Skeletal muscle tissue (tissue), 4 donors: ENCODE measurements around the gene LRBA. TPM values are rescaled to one million over a fixed set of nuclear protein-coding genes. Genes with fewer than 3 reads are reported as not detected.

Experiments used
- H3K27ac ChIP-seq: one replicate; pipeline ENCODE4 v1.7.0; 2013; ENCODE audit warnings: mild to moderate bottlenecking, low read depth, low read length, inconsistent platforms
- H3K27me3 ChIP-seq, 3 donors: one replicate each; pipeline ENCODE4 v1.7.0; 2013; ENCODE audit warnings: low read length in 3 of 3; ENCODE audit not compliant: control insufficient read depth in 3 of 3, insufficient read depth in 3 of 3
- H3K36me3 ChIP-seq, 3 donors: one replicate each; pipeline ENCODE4 v1.7.0; 2013; ENCODE audit warnings: low read length in 3 of 3; ENCODE audit not compliant: control insufficient read depth in 3 of 3, insufficient read depth in 3 of 3
- H3K4me1 ChIP-seq, 3 donors: one replicate each; pipeline ENCODE4 v1.7.0; 2013; ENCODE audit warnings: low read length in 3 of 3, mild to moderate bottlenecking in 3 of 3; ENCODE audit not compliant: control insufficient read depth in 3 of 3, insufficient read depth in 3 of 3
- H3K4me3 ChIP-seq, 3 donors: one replicate each; pipeline ENCODE4 v1.7.0; 2013; ENCODE audit warnings: low read length in 3 of 3
- H3K9ac ChIP-seq, 3 donors: one replicate each; pipeline ENCODE4 v1.7.0; 2013; ENCODE audit warnings: low read length in 3 of 3, mild to moderate bottlenecking in 3 of 3, moderate library complexity in 2 of 3, low read depth in 1 of 3
- H3K9me3 ChIP-seq, 3 donors: one replicate each; pipeline ENCODE4 v1.7.0; 2013; ENCODE audit warnings: low read length in 3 of 3; ENCODE audit not compliant: control insufficient read depth in 3 of 3
- total RNA-seq: library from RNA; depleted of rRNA; stranded (reverse); fragments of >200 nt; gene quantifications from one replicate; pipeline ENCODE4 v1.2.3, GENCODE V29; 2014
- donor health status: Osteomylitis.

LRBA gene
- total RNA-seq, 1 donor from 2014 or later, result 58.5 TPM

GRCh38 chr4:150578745-150579501 lies 436.2 kb downstream of the LRBA start:
- H3K9ac ChIP-seq, result no peak overlapping the region
- no peak overlapping the region for H3K27ac ChIP-seq
- H3K4me3 ChIP-seq, result peak overlapping the region in 2 of 3 donors; percentile 44 to 49
- H3K4me1 ChIP-seq, result no peaks in the 10 kb centered on the region
- peaks cover 0 to 5% (median 3%) of the 10 kb centered on the region in 3 donors for H3K9me3 ChIP-seq
- peaks cover 0 to 2% (median 0%) of the 10 kb centered on the region in 3 donors for H3K27me3 ChIP-seq
- peaks cover 3 to 5% (median 4%) of the 10 kb centered on the region in 3 donors for H3K36me3 ChIP-seq

- Histone ChIP-seq H3K9ac (no peak overlapping the region), H3K27me3 (no peaks in the 10 kb centered on the region), H3K27ac (no peak overlapping the region), H3K4me3 (no peak overlapping the region), H3K36me3 (no peaks in the 10 kb centered on the region), H3K4me1 (no peaks in the 10 kb centered on the region), H3K9me3 (no peaks in the 10 kb centered on the region)
Observed at GRCh38 chr4:150577796-150578195, 437.3 kb downstream of the LRBA start.

- no peak overlapping the region for H3K9ac ChIP-seq
- H3K27ac ChIP-seq, result no peak overlapping the region
- H3K36me3 ChIP-seq, result no peaks in the 10 kb centered on the region
- H3K27me3 ChIP-seq, result no peaks in the 10 kb centered on the region
- H3K9me3 ChIP-seq, result no peaks in the 10 kb centered on the region
- no peak overlapping the region for H3K4me3 ChIP-seq
- H3K4me1 ChIP-seq, result no peaks in the 10 kb centered on the region
Observed at GRCh38 chr4:150574678-150575077, 440.4 kb downstream of the LRBA start.

DNA sequence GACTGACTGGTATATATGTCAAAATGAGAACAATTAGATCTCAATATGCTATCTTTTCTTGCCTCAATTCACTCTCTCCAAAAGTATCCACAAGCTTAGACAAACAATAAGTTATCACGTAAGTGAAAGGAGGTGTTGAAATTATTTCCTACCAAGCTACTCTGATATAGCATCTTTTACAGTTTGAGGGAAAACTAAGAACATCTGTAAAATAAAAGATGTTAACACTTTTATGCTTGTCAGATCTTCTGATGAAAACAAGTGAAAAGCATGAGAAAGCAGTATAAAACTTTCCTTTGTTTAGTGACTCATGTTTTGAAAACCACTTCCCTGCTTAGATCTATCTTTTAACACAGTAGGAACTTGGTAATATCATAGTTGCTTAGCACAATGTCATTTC lies 441.6 kb downstream of the LRBA start:
- Histone ChIP-seq H3K27ac (no peak overlapping the region), H3K9me3 (no peaks in the 10 kb centered on the region), H3K9ac (no peak overlapping the region)

GRCh38 chr4:150572704-150573504 lies 442.2 kb downstream of the LRBA start:
- no peaks in the 10 kb centered on the region for H3K36me3 ChIP-seq
- H3K27me3 ChIP-seq, result no peaks in the 10 kb centered on the region
- no peak overlapping the region for H3K9ac ChIP-seq
- no peaks in the 10 kb centered on the region for H3K4me1 ChIP-seq
- no peak overlapping the region for H3K27ac ChIP-seq
- no peaks in the 10 kb centered on the region for H3K9me3 ChIP-seq
- H3K4me3 ChIP-seq, result no peak overlapping the region

More for the DNA sequence above, 441.6 kb downstream of the LRBA start:
- Histone ChIP-seq H3K4me1 (no peaks in the 10 kb centered on the region), H3K27me3 (no peaks in the 10 kb centered on the region), H3K36me3 (no peaks in the 10 kb centered on the region), H3K4me3 (no peak overlapping the region)

- H3K27ac ChIP-seq, result no peak overlapping the region
- H3K4me3 ChIP-seq, result no peak overlapping the region
- H3K36me3 ChIP-seq, result no peaks in the 10 kb centered on the region
- H3K9me3 ChIP-seq, result no peaks in the 10 kb centered on the region
- H3K4me1 ChIP-seq, result no peaks in the 10 kb centered on the region
- H3K9ac ChIP-seq, result no peak overlapping the region
- no peaks in the 10 kb centered on the region for H3K27me3 ChIP-seq
Observed at GRCh38 chr4:150570862-150571261, 444.2 kb downstream of the LRBA start.

DNA sequence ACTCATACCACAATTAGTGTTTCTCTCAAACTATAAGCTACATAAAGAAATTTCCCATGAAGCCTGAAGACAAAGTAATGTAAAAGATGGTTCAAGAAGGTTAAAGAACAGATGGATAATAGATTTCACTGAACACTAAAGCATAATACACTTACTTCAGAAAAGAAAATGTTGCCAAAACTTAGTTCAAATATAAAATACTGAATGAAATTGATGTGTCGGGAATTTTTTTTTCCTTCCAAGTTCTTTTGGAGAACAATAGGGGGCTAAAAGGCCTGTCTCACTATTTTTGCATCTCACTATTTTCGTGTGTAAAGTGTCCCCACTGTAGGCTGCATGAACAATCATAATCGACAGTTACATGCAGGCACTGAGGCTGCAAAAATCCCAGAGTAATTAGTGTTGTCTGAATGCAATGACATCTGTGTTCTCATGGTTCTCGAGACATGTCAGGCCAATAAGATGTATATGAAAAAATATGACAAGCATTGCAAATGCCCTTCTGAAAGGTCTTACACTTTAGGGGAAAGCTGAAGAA lies 445.0 kb downstream of the LRBA start:
- Histone ChIP-seq H3K27ac (no peak overlapping the region), H3K9ac (no peak overlapping the region), H3K4me3 (no peak overlapping the region), H3K36me3 (peaks cover 0 to under 1% (median 0%) of the 10 kb centered on the region in 3 donors), H3K27me3 (no peaks in the 10 kb centered on the region), H3K9me3 (peaks cover 0 to 2% (median under 1%) of the 10 kb centered on the region in 3 donors), H3K4me1 (no peaks in the 10 kb centered on the region)

- H3K9me3 ChIP-seq, result peaks cover 0 to 5% (median 3%) of the 10 kb centered on the region in 3 donors
- peaks cover 0 to 2% (median 0%) of the 10 kb centered on the region in 3 donors for H3K36me3 ChIP-seq
- H3K4me3 ChIP-seq, result no peak overlapping the region
- H3K27ac ChIP-seq, result no peak overlapping the region
- no peak overlapping the region for H3K9ac ChIP-seq
- H3K27me3 ChIP-seq, result no peaks in the 10 kb centered on the region
- no peaks in the 10 kb centered on the region for H3K4me1 ChIP-seq
Observed at GRCh38 chr4:150569384-150569987, 445.6 kb downstream of the LRBA start.

DNA sequence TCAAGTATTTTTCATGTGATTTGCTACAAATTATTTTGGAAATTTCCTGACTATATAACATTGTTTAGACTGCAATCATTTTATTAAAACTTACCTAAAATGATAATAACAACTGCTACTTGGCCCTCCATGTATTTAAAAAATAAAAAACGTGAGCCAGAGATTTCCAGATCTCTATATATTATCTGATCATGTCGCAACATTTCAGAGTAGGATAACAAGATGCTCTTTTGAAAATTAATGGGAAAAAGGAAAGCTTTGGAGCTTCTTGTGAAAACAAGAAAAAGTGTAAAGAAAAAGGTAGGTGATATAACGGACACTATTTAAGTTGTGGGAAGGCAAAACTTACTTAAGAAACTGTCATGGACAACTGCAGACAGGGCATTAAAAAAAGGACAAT lies 448.0 kb downstream of the LRBA start:
- Histone ChIP-seq H3K4me3 (no peak overlapping the region), H3K9ac (no peak overlapping the region), H3K27ac (no peak overlapping the region), H3K9me3 (peaks cover 0 to 5% (median 3%) of the 10 kb centered on the region in 3 donors), H3K36me3 (peaks cover 0 to 2% (median 0%) of the 10 kb centered on the region in 3 donors), H3K4me1 (no peaks in the 10 kb centered on the region), H3K27me3 (no peaks in the 10 kb centered on the region)
